Endometrium (tissue), 2 donors: Measurements from ENCODE around the gene POLR1A.

Experiments
- FAIRE-seq: peaks from 2 replicates; lab custom pipeline; 2012; peaks lifted over from hg19 to GRCh38; lab: Jason Lieb, UNC
- donor health status: control.
- donor health status: control.

POLR1A gene

GRCh38 chr2:86037795-86038192 lies 67.9 kb downstream of the POLR1A start:
- no peak for FAIRE-seq

- FAIRE-seq, result peak; percentile 83
These were observed 68.4 kb downstream of the POLR1A start for GRCh38 chr2:86037141-86037794.

GRCh38 chr2:86036669-86037138 lies 69.0 kb downstream of the POLR1A start:
- FAIRE-seq, result no peak

GRCh38 chr2:86035883-86036668 lies 69.6 kb downstream of the POLR1A start:
- FAIRE-seq, result no peak

GRCh38 chr2:86035376-86035882 lies 70.3 kb downstream of the POLR1A start:
- FAIRE-seq, result no peak

GRCh38 chr2:86033751-86034692 lies 71.7 kb downstream of the POLR1A start:
- FAIRE-seq, result no peak

- no peak for FAIRE-seq
These were observed 72.7 kb downstream of the POLR1A start for GRCh38 chr2:86032861-86033595.

- no peak for FAIRE-seq
These were observed 74.1 kb downstream of the POLR1A start for GRCh38 chr2:86031606-86032005.

GRCh38 chr2:86031151-86031550 lies 74.5 kb downstream of the POLR1A start:
- FAIRE-seq, result no peak

GRCh38 chr2:86029873-86030272 lies 75.8 kb downstream of the POLR1A start:
- FAIRE-seq, result no peak

GRCh38 chr2:86028766-86029381 lies 76.8 kb downstream of the POLR1A start:
- FAIRE-seq, result no peak

GRCh38 chr2:86027922-86028765 lies 77.5 kb downstream of the POLR1A start:
- FAIRE-seq, result no peak

- no peak for FAIRE-seq
These were observed 78.3 kb downstream of the POLR1A start for GRCh38 chr2:86027196-86027921.

GRCh38 chr2:86026744-86027065 lies 79.0 kb downstream of the POLR1A start:
- no peak for FAIRE-seq

GRCh38 chr2:86025976-86026743 lies 79.5 kb downstream of the POLR1A start:
- FAIRE-seq, result no peak

GRCh38 chr2:86025229-86025820 lies 80.4 kb downstream of the POLR1A start:
- no peak for FAIRE-seq

- no peak for FAIRE-seq
These were observed 82.3 kb downstream of the POLR1A start for GRCh38 chr2:86023366-86023712.

- no peak for FAIRE-seq
These were observed 82.9 kb downstream of the POLR1A start for GRCh38 chr2:86022661-86023365.
